ENCODE data around the gene CA10. TPM values are rescaled to one million over a fixed set of nuclear protein-coding genes. Genes with fewer than 3 reads are reported as not detected.
A peak's percentile ranks its signal among the peaks of the same experiment; 100 is the strongest.

Gene CA10
- total RNA-seq, 1 donor: not detected

DNA sequence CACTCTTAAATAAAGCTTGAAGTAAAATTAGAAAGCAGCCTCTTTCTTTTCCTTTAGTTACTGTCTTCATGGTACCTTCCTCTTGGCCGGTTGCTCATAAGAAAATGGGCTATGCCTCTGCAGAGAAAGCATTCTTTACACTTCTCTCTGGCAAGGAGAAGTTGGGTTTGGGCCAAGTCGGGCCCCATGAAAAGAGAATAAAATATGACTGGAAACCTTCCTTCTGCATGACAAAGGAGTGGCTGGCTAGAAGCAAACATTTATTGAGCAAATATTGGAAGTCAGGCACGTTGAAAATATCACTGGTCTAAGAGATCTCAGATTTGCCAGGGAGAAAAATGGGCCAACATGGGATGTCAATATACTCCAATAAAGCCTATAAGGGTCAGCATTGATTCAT is 126.1 kb downstream of the CA10 start:
- Histone ChIP-seq H4K20me1 (ENCODE audit: insufficient read depth, low read length) (no peaks in the 10 kb centered on the region), H3K9me3 (ENCODE audit: low read depth, low read length) (no peaks in the 10 kb centered on the region), H3K79me2 (ENCODE audit: insufficient read depth, low read length) (no peaks in the 10 kb centered on the region), H3K27me3 (ENCODE audit: insufficient read depth, low read length) (no peaks in the 10 kb centered on the region), H3K4me2 (ENCODE audit: insufficient read depth, low read length) (no peak overlapping the region), H3K36me3 (ENCODE audit: insufficient read depth, low read length) (no peaks in the 10 kb centered on the region), H3K4me3 (ENCODE audit: insufficient read depth, low read length) (no peak overlapping the region), H2AFZ (ENCODE audit: low read length) (no peak overlapping the region), H3K27ac (ENCODE audit: low read depth, low read length) (no peak overlapping the region), H3K4me1 (ENCODE audit: insufficient read depth, low read length) (peaks cover 5% of the 10 kb centered on the region)
- no peak for DNase-seq (ENCODE audit: insufficient read length, low spot score, missing footprints)
- TF ChIP-seq, protein P1, sequence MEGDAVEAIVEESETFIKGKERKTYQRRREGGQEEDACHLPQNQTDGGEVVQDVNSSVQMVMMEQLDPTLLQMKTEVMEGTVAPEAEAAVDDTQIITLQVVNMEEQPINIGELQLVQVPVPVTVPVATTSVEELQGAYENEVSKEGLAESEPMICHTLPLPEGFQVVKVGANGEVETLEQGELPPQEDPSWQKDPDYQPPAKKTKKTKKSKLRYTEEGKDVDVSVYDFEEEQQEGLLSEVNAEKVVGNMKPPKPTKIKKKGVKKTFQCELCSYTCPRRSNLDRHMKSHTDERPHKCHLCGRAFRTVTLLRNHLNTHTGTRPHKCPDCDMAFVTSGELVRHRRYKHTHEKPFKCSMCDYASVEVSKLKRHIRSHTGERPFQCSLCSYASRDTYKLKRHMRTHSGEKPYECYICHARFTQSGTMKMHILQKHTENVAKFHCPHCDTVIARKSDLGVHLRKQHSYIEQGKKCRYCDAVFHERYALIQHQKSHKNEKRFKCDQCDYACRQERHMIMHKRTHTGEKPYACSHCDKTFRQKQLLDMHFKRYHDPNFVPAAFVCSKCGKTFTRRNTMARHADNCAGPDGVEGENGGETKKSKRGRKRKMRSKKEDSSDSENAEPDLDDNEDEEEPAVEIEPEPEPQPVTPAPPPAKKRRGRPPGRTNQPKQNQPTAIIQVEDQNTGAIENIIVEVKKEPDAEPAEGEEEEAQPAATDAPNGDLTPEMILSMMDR (IDR thresholded peaks at IDR 0.05; ENCODE audit: extremely low read depth, low read depth, low read length): no peak

GRCh38 chr17:52030052-52030451 is 128.5 kb downstream of the CA10 start:
- Histone ChIP-seq H3K27ac (ENCODE audit: low read depth, low read length) (no peak overlapping the region), H3K36me3 (ENCODE audit: insufficient read depth, low read length) (no peaks in the 10 kb centered on the region), H3K27me3 (ENCODE audit: insufficient read depth, low read length) (no peaks in the 10 kb centered on the region), H3K4me3 (ENCODE audit: insufficient read depth, low read length) (no peak overlapping the region), H3K4me1 (ENCODE audit: insufficient read depth, low read length) (peaks cover 12% of the 10 kb centered on the region), H3K9me3 (ENCODE audit: low read depth, low read length) (no peaks in the 10 kb centered on the region), H3K4me2 (ENCODE audit: insufficient read depth, low read length) (no peak overlapping the region), H4K20me1 (ENCODE audit: insufficient read depth, low read length) (no peaks in the 10 kb centered on the region), H3K79me2 (ENCODE audit: insufficient read depth, low read length) (no peaks in the 10 kb centered on the region), H2AFZ (ENCODE audit: low read length) (no peak overlapping the region)
- TF ChIP-seq, protein P1 (IDR thresholded peaks at IDR 0.05; ENCODE audit: extremely low read depth, low read depth, low read length): no peak
- no peak for DNase-seq (ENCODE audit: insufficient read length, low spot score, missing footprints)

DNA sequence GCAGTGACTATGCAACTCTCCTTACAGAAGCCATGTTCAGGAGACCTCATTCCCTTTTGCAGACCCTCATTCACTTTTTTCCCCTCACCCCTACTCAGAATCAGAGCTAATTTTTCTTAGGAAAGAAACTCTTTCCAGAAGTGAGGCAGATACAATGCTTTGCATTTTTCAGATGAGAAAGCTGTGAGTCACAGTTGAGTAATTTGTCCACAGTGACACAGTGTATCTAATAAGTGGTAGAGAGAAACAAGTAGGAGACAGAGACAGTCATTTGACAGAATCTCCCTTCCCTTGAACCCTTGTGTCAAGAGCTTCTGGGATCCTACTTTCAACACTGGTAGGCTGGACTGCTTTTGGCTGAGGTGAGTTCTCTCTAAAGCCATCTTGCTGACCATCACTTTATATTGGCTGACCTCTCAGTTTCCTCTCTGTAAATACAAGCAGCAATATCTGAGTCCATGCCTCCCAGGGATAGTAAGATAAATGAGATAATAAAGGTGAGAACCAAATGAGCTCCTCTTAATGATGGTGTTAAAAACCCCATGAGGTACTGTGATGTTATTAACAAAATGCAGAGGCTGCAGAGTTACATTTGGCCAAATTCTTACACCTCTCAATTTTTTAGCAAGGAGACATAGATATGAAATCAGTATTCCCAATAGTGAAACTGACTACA is 130.8 kb downstream of the CA10 start:
- peak; percentile 18 for DNase-seq (ENCODE audit: insufficient read length, low spot score, missing footprints)
- no peaks in the 10 kb centered on the region for H3K36me3 ChIP-seq (ENCODE audit: insufficient read depth, low read length)
- peaks cover 19% of the 10 kb centered on the region for H3K4me1 ChIP-seq (ENCODE audit: insufficient read depth, low read length)
- no peaks in the 10 kb centered on the region for H3K9me3 ChIP-seq (ENCODE audit: low read depth, low read length)
- TF ChIP-seq, protein P1 (IDR thresholded peaks at IDR 0.05; ENCODE audit: extremely low read depth, low read depth, low read length): no peak
- H3K27ac ChIP-seq (ENCODE audit: low read depth, low read length): peak overlapping the region; percentile 45
- no peaks in the 10 kb centered on the region for H3K27me3 ChIP-seq (ENCODE audit: insufficient read depth, low read length)
- no peaks in the 10 kb centered on the region for H4K20me1 ChIP-seq (ENCODE audit: insufficient read depth, low read length)
- no peaks in the 10 kb centered on the region for H3K79me2 ChIP-seq (ENCODE audit: insufficient read depth, low read length)
- H2AFZ ChIP-seq (ENCODE audit: low read length): no peak overlapping the region
- peak overlapping the region; percentile 28 for H3K4me3 ChIP-seq (ENCODE audit: insufficient read depth, low read length)
- H3K4me2 ChIP-seq (ENCODE audit: insufficient read depth, low read length): peak overlapping the region; percentile 62

GRCh38 chr17:52027081-52027480 is 131.4 kb downstream of the CA10 start:
- H3K4me3 ChIP-seq (ENCODE audit: insufficient read depth, low read length): no peak overlapping the region
- no peaks in the 10 kb centered on the region for H3K9me3 ChIP-seq (ENCODE audit: low read depth, low read length)
- H4K20me1 ChIP-seq (ENCODE audit: insufficient read depth, low read length): no peaks in the 10 kb centered on the region
- H3K4me1 ChIP-seq (ENCODE audit: insufficient read depth, low read length): peaks cover 19% of the 10 kb centered on the region
- DNase-seq (ENCODE audit: insufficient read length, low spot score, missing footprints): no peak
- H3K79me2 ChIP-seq (ENCODE audit: insufficient read depth, low read length): no peaks in the 10 kb centered on the region
- H3K27ac ChIP-seq (ENCODE audit: low read depth, low read length): peak overlapping the region; percentile 45
- H3K27me3 ChIP-seq (ENCODE audit: insufficient read depth, low read length): no peaks in the 10 kb centered on the region
- no peaks in the 10 kb centered on the region for H3K36me3 ChIP-seq (ENCODE audit: insufficient read depth, low read length)
- TF ChIP-seq, protein P1 (IDR thresholded peaks at IDR 0.05; ENCODE audit: extremely low read depth, low read depth, low read length): no peak
- H2AFZ ChIP-seq (ENCODE audit: low read length): no peak overlapping the region
- H3K4me2 ChIP-seq (ENCODE audit: insufficient read depth, low read length): peak overlapping the region; percentile 62
